Gastroesophageal sphincter (tissue), 4 donors: ENCODE data around the gene PCSK2. TPM values are rescaled to one million over a fixed set of nuclear protein-coding genes. Genes with fewer than 3 reads are reported as not detected.

ENCODE experiments used
- ATAC-seq: fragments of 150-250 bp; one replicate; pipeline ENCODE4 v1.9.1; 2016; ENCODE audit warnings: mild to moderate bottlenecking, moderate library complexity
- H3K27ac ChIP-seq, 4 donors: fragments of 200-600 bp; sonication (generic) in 3 of 4; 1 replicate in 3 of 4; 2 replicates in 1 of 4; pipeline ENCODE4 v1.5.1; 2016 to 2019
- H3K27me3 ChIP-seq: fragments of 200-600 bp; sonication (generic); one replicate; pipeline ENCODE4 v1.5.1; 2019
- H3K36me3 ChIP-seq, 2 donors: fragments of 200-600 bp; sonication (generic); one replicate each; pipeline ENCODE4 v1.5.1; 2019; ENCODE audit warnings: control low read depth in 1 of 2
- H3K4me1 ChIP-seq, 3 donors: fragments of 200-600 bp; sonication (generic); 1 replicate in 2 of 3; 2 replicates in 1 of 3; pipeline ENCODE4 v1.5.1; 2016 to 2019; ENCODE audit warnings: control low read depth in 2 of 3
- H3K4me3 ChIP-seq, 2 donors: fragments of 200-600 bp; sonication (generic); one replicate each; pipeline ENCODE4 v1.5.1; 2019; ENCODE audit warnings: mild to moderate bottlenecking in 1 of 2, moderate library complexity in 1 of 2
- H3K9me3 ChIP-seq, 3 donors: fragments of 200-600 bp; sonication (generic); one replicate each; pipeline ENCODE4 v1.5.1; 2017 to 2019; ENCODE audit warnings: control low read depth in 2 of 3
- CTCF ChIP-seq, 4 experiments: fragments of 200-600 bp in 2 of 4; fragments of 450-650 bp in 2 of 4; sonication (generic) in 1 of 4; IDR thresholded peaks; one replicate each; pipeline ENCODE4 v1.5.1; 2017 to 2019; ENCODE audit warnings: antibody characterized with exemption in 4 of 4, mild to moderate bottlenecking in 2 of 4, moderate library complexity in 2 of 4
- EP300 ChIP-seq: sonication (generic); formaldehyde crosslinking; IDR thresholded peaks from one replicate; pipeline ENCODE4 v1.6.1; 2017; ENCODE audit warnings: antibody characterized with exemption, mild to moderate bottlenecking
- POLR2A ChIP-seq, 2 donors: fragments of 450-650 bp; IDR thresholded peaks; one replicate each; pipeline ENCODE4 v1.6.1; 2017; ENCODE audit warnings: antibody characterized with exemption in 2 of 2, mild to moderate bottlenecking in 2 of 2, moderate library complexity in 1 of 2
- POLR2AphosphoS5 ChIP-seq: sonication (generic); formaldehyde crosslinking; IDR thresholded peaks from one replicate; pipeline ENCODE4 v1.6.1; 2017; ENCODE audit warnings: antibody characterized with exemption
- WGBS, 2 donors: methylation state at CpG; one replicate each; pipeline ENCODE4 v1.1.5; 2018; ENCODE audit warnings: low coverage in 1 of 2; 5-methylcytosine and 5-hydroxymethylcytosine counted together
- total RNA-seq, 4 donors: library from RNA; depleted of rRNA; stranded (reverse); fragments of >200 nt; gene quantifications; one replicate each; pipeline ENCODE4 v1.1.0, GENCODE V29; 2016

Gene PCSK2
- total RNA-seq, 4 donors from 2014 or later: 1.6 to 8.5 (median 4.5) TPM

DNA sequence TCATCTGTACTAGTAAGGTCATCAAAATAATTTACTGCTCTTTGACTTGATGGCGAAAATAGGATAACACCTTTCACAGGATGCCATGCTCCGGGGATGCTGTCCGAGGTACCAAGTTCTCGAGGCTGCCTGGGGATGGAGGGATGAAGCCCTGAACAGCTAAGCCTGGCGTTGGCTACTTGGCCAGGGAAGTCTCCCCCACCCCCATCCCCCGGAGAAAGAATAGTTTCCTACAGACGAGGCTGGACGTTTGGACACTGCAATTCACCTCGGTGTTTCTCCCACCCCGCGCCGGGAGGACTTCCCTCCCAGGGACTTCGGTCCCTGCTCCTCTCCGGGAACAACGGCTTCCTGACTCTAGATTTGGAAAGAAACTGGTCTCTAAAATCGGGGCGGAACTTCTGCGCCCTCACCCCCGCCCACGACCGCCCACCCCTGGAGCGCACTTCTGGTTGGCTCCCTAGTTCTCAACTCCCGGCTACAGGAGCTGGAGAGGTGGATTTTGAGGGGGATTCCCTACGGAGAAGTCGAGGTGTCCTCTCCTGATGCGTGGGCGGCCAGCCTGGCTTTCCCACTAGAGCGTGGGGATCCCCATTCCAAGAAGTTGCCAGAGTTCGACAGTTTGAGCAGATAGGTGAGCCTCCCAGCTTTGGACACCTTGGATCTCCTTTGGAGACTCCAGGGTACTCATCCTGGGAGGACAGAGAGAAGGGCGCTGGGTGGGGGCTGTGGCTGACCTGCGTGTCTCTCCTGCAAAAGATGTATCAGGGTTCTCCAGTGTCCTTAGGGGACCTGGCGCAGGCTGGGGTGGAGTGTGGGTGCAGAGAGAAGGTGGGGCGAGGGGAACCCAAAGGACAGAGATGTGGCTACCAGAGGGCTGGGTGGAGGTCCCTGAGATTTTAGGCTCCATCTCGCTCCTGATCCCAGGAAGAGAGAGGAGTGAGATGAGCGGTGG, 1.1 kb downstream of the PCSK2 start:
- TF ChIP-seq EP300: no peak
- Histone ChIP-seq H3K27ac (no peak overlapping the region), H3K4me1 (peaks cover 0 to 20% (median 5%) of the 10 kb centered on the region in 3 donors), H3K4me3 (peak overlapping the region in 1 of 2 donors; percentile 47), H3K36me3 (no peaks in the 10 kb centered on the region), H3K9me3 (no peaks in the 10 kb centered on the region), H3K27me3 (peaks cover 76% of the 10 kb centered on the region)
- peak; percentile 28 for ATAC-seq
- WGBS, 2 donors: 0 to 3% methylated on average over 1 to 6 of the region's 35 CpGs

DNA sequence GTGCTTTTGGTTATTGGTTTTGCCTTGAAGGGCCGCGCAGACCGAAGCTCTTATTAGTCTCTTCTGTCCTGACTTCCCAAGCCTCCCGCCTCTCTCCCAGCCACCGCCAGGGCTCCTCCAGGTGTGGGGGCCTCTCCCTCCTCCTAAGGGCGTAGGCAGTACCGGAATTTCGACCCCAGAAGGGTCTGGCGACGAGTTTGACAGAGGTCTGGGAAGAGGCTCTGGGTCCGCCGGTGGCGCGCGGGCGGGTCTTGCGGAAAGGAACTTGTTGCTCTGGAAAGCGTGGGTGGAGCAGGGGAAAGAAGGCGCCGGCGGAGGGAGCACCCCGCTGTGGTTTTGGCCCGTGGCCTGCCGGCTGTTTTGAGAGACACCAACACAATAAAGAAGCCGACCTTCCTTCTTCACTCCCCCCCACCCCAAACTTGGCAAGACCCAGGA, 1.8 kb downstream of the PCSK2 start:
- peak overlapping the region in 1 of 2 donors; percentile 47 for H3K4me3 ChIP-seq
- peaks cover 0 to 20% (median 5%) of the 10 kb centered on the region in 3 donors for H3K4me1 ChIP-seq
- no peaks in the 10 kb centered on the region for H3K9me3 ChIP-seq
- WGBS, 2 donors: 1% methylated on average over 18 of the region's 25 CpGs; no CpG with 5 or more reads in 1 of the 2 donors
- no peak for ATAC-seq
- TF ChIP-seq POLR2A (IDR thresholded peaks at IDR 0.05) (no peak), POLR2AphosphoS5 (no peak), CTCF (IDR thresholded peaks at IDR 0.05) (no peak), EP300 (no peak)
- H3K27ac ChIP-seq: peak overlapping the region in 1 of 4 donors; percentile 2
- H3K36me3 ChIP-seq: no peaks in the 10 kb centered on the region
- peaks cover 69% of the 10 kb centered on the region for H3K27me3 ChIP-seq

DNA sequence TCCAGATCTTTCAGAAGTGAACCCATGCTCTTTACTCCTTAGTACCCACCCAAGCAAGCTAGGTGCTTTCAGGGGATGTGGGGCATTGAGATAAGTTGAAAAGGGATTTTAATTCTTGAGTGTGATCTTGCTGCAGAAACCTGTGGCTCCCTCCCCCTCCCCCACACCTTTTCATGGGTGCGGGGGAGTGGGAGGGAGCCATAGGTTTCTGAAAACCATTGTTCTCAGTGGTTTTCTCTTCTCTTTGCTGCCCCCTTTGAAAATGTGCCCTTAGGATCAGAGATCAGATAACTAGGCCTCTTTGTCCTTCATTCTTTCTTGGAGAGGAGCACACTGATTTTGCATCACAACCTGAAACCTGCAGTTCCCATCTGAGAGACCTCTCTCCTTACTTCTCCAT, 2.4 kb downstream of the PCSK2 start:
- TF ChIP-seq POLR2AphosphoS5 (no peak), CTCF (IDR thresholded peaks at IDR 0.05) (no peak), POLR2A (IDR thresholded peaks at IDR 0.05) (no peak), EP300 (no peak)

DNA sequence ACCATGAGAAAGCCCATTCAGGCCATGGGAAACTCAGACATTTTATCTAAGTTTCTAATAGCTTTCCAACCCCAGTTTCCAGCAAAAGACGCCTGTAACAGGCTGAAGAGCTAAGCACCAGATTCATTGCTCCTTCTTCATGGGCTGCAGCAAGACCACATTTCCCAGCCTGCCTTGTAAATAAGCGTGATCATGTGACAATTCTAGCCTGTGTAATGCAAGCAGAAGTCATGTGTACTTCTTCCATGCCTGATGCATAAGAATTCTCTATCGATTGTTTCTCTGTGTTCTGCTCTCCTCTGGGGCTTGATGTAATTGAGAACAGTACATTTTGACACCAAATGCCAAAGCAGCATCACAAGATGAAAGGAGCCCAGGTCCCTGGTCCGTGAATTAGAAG, 6.8 kb downstream of the PCSK2 start:
- Histone ChIP-seq H3K27me3 (peaks cover 20% of the 10 kb centered on the region), H3K4me1 (no peaks in the 10 kb centered on the region), H3K9me3 (no peaks in the 10 kb centered on the region), H3K4me3 (no peak overlapping the region), H3K27ac (no peak overlapping the region), H3K36me3 (no peaks in the 10 kb centered on the region)
- TF ChIP-seq EP300 (no peak), CTCF (IDR thresholded peaks at IDR 0.05) (no peak), POLR2AphosphoS5 (no peak), POLR2A (IDR thresholded peaks at IDR 0.05) (no peak)
- WGBS, 2 donors: 80 to 83% methylated on average over 2 to 3 of the region's 4 CpGs
- no peak for ATAC-seq

More for the DNA sequence above, 2.4 kb downstream of the PCSK2 start:
- no peaks in the 10 kb centered on the region for H3K36me3 ChIP-seq
- no peaks in the 10 kb centered on the region for H3K9me3 ChIP-seq
- H3K27ac ChIP-seq: no peak overlapping the region
- peaks cover 63% of the 10 kb centered on the region for H3K27me3 ChIP-seq
- no peak for ATAC-seq
- WGBS, 2 donors: 20% methylated on average over 1 of the region's 1 CpG; no CpG with 5 or more reads in 1 of the 2 donors
- no peak overlapping the region for H3K4me3 ChIP-seq
- H3K4me1 ChIP-seq: peaks cover 0 to 20% (median 5%) of the 10 kb centered on the region in 3 donors

- ATAC-seq: no peak
- Histone ChIP-seq H3K4me3 (no peak overlapping the region), H3K27me3 (no peaks in the 10 kb centered on the region), H3K27ac (no peak overlapping the region), H3K36me3 (no peaks in the 10 kb centered on the region), H3K9me3 (no peaks in the 10 kb centered on the region), H3K4me1 (no peaks in the 10 kb centered on the region)
- TF ChIP-seq CTCF (IDR thresholded peaks at IDR 0.05): no peak
- no peak for TF ChIP-seq POLR2AphosphoS5
- TF ChIP-seq EP300: no peak
- TF ChIP-seq POLR2A (IDR thresholded peaks at IDR 0.05): no peak
These were observed 9.9 kb downstream of the PCSK2 start for GRCh38 chr20:17236766-17237165.
